Spleen (tissue), 11 donors: ENCODE data around the gene ITPA. TPM values are rescaled to one million over a fixed set of nuclear protein-coding genes. Genes with fewer than 3 reads are reported as not detected.

ENCODE experiments used
- DNase-seq: peaks from one replicate; pipeline ENCODE4 v3.0.0-alpha.2; 2020
- H3K27ac ChIP-seq, 8 donors: fragments of 200-600 bp; sonication (generic) in 7 of 8; 1 replicate in 4 of 8; 2 replicates in 4 of 8; pipeline versions ENCODE4 v1.5.0 to v1.8.0; 2016 to 2021; ENCODE audit warnings: inconsistent platforms in 4 of 8, mild to moderate bottlenecking in 4 of 8, moderate library complexity in 1 of 8
- H3K27me3 ChIP-seq, 7 donors: fragments of 200-600 bp; sonication (generic) in 6 of 7; replicated peaks in 1 of 7; 1 replicate in 4 of 7; 2 replicates in 3 of 7; pipeline versions ENCODE4 v1.5.0 to v1.8.0; 2016 to 2021; ENCODE audit warnings: inconsistent platforms in 3 of 7, mild to moderate bottlenecking in 1 of 7
- H3K36me3 ChIP-seq, 6 donors: fragments of 200-600 bp; sonication (generic) in 5 of 6; 1 replicate in 4 of 6; 2 replicates in 2 of 6; pipeline versions ENCODE4 v1.5.0 to v1.8.0; 2016 to 2021; ENCODE audit warnings: inconsistent platforms in 2 of 6
- H3K4me1 ChIP-seq, 6 donors: fragments of 200-600 bp; sonication (generic) in 5 of 6; 1 replicate in 3 of 6; 2 replicates in 3 of 6; pipeline versions ENCODE4 v1.5.0 to v1.8.0; 2016 to 2021; ENCODE audit warnings: inconsistent platforms in 3 of 6
- H3K4me3 ChIP-seq, 8 donors: fragments of 200-600 bp; sonication (generic) in 7 of 8; 1 replicate in 4 of 8; 2 replicates in 4 of 8; pipeline versions ENCODE4 v1.5.0 to v1.8.0; 2016 to 2021; ENCODE audit warnings: inconsistent platforms in 4 of 8, mild to moderate bottlenecking in 4 of 8, moderate library complexity in 2 of 8
- H3K9me3 ChIP-seq, 8 donors: fragments of 200-600 bp; sonication (generic) in 7 of 8; 1 replicate in 4 of 8; 2 replicates in 4 of 8; pipeline versions ENCODE4 v1.5.0 to v1.8.0; 2016 to 2021; ENCODE audit warnings: inconsistent platforms in 4 of 8
- POLR2A ChIP-seq, 3 donors: fragments of 450-650 bp; IDR thresholded peaks; one replicate each; pipeline ENCODE4 v1.5.1; 2017; ENCODE audit warnings: antibody characterized with exemption in 3 of 3, mild to moderate bottlenecking in 1 of 3
- POLR2AphosphoS5 ChIP-seq, 3 donors: sonication (generic); formaldehyde crosslinking; IDR thresholded peaks; one replicate each; pipeline ENCODE4 v1.5.1; 2017; ENCODE audit warnings: antibody characterized with exemption in 3 of 3
- WGBS, 5 donors: extraction: QIAGEN DNeasy Blood & Tissue Kit in 3 of 5; methylation state at CpG; one replicate each; pipeline versions ENCODE4 v1.1.5 to v1.1.7; 2013 to 2018; 5-methylcytosine and 5-hydroxymethylcytosine counted together
- intact Hi-C: fragments of 100-400 bp; cut with DNase I; formaldehyde crosslinking; loops from one replicate; pipeline ENCODE4 v1.15.0; 2023; ENCODE audit warnings: low total_unique reads
- polyA plus RNA-seq, 3 donors: library from polyadenylated mRNA; stranded (reverse); fragments of 200-250 nt; gene quantifications; one replicate each; pipeline ENCODE4 v1.2.1, GENCODE V29; 2013
- total RNA-seq, 7 donors: library from RNA; depleted of rRNA in 3 of 7; stranded (reverse); fragments of >200 nt in 3 of 7; fragmentation: NEBNext Ultra II Directional in 4 of 7; extraction: Animal tissue kit (Norgen Biotek cat#: 25700) in 4 of 7; gene quantifications; one replicate each; pipeline versions ENCODE4 v1.1.0 to v1.2.1, GENCODE V29; 2016 to 2021
- TF ChIP-seq, protein P1 (sequence below), 11 experiments: fragments of 200-600 bp in 7 of 11; fragments of 450-650 bp in 4 of 11; sonication (generic) in 4 of 11; IDR thresholded peaks in 8 of 11; conservative IDR thresholded peaks in 3 of 11; 1 replicate in 7 of 11; 2 replicates in 4 of 11; pipeline versions ENCODE4 v1.4.0 to v1.8.0; 2016 to 2021; ENCODE audit warnings: antibody characterized with exemption in 11 of 11, inconsistent platforms in 4 of 11, mild to moderate bottlenecking in 1 of 11
- donor health status: healthy with polysubstance abuse.
- donor health status: DM: no; HTN: no; CAD: no; lungs with moderate emphysema.
- donor health status: DM: no; HTN: no; CAD: no.
- donor health status: Bipolar disorder and iron deficiency.
- donor health status: healthy.
- donor health status: DM: no; HTN: no; CAD: no.
- donor health status: DM: yes; HTN: yes; CAD: no.

ITPA gene
- total and polyA plus RNA-seq, 10 donors, result 26.1 to 173 (median 43.9) TPM

DNA sequence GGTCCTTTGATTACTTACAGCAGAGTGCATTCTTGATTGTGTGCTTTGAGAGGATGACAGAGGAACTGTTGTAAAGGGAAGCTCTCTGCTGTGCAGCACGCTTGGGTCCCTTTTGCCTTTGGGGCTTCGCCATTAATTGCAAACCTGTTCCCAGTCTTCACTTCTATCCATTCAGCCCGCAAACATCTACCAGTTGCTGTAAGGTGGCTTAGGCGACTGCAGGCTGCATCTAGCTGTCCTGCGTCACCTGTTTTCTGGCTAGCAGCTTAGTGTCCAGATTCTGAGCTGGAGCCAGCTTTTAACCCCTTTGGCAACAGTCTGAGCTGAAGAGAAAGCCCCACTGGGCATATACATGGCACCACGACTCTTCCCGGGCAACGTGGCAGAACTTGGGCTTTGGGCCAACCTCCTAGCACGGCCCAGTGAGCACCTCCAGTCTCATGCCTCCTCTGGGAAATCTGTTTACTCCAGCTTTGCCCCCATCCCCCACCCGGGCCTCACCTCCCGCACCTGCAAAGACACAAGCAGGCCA, 47.2 kb upstream of the ITPA start:
- no peak for DNase-seq
- Histone ChIP-seq H3K36me3 (no peaks in the 10 kb centered on the region), H3K4me3 (no peak overlapping the region), H3K27ac (no peak overlapping the region), H3K9me3 (no peaks in the 10 kb centered on the region), H3K4me1 (peaks cover 18 to 44% (median 33%) of the 10 kb centered on the region in 6 donors), H3K27me3 (peaks cover 0 to 28% (median 11%) of the 10 kb centered on the region in 7 donors)
- TF ChIP-seq POLR2AphosphoS5 (IDR thresholded peaks at IDR 0.05) (no peak), POLR2A (IDR thresholded peaks at IDR 0.05) (no peak)
- TF ChIP-seq, protein P1, sequence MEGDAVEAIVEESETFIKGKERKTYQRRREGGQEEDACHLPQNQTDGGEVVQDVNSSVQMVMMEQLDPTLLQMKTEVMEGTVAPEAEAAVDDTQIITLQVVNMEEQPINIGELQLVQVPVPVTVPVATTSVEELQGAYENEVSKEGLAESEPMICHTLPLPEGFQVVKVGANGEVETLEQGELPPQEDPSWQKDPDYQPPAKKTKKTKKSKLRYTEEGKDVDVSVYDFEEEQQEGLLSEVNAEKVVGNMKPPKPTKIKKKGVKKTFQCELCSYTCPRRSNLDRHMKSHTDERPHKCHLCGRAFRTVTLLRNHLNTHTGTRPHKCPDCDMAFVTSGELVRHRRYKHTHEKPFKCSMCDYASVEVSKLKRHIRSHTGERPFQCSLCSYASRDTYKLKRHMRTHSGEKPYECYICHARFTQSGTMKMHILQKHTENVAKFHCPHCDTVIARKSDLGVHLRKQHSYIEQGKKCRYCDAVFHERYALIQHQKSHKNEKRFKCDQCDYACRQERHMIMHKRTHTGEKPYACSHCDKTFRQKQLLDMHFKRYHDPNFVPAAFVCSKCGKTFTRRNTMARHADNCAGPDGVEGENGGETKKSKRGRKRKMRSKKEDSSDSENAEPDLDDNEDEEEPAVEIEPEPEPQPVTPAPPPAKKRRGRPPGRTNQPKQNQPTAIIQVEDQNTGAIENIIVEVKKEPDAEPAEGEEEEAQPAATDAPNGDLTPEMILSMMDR (IDR thresholded peaks at IDR 0.05 in 8 of 11, conservative IDR thresholded peaks at IDR 0.05 in 3 of 11), result no peak
- 65 to 82% (median 69%) methylated on average over 11 of the region's 11 CpGs for WGBS, 5 donors
- intact Hi-C loops, result no loop called here

DNA sequence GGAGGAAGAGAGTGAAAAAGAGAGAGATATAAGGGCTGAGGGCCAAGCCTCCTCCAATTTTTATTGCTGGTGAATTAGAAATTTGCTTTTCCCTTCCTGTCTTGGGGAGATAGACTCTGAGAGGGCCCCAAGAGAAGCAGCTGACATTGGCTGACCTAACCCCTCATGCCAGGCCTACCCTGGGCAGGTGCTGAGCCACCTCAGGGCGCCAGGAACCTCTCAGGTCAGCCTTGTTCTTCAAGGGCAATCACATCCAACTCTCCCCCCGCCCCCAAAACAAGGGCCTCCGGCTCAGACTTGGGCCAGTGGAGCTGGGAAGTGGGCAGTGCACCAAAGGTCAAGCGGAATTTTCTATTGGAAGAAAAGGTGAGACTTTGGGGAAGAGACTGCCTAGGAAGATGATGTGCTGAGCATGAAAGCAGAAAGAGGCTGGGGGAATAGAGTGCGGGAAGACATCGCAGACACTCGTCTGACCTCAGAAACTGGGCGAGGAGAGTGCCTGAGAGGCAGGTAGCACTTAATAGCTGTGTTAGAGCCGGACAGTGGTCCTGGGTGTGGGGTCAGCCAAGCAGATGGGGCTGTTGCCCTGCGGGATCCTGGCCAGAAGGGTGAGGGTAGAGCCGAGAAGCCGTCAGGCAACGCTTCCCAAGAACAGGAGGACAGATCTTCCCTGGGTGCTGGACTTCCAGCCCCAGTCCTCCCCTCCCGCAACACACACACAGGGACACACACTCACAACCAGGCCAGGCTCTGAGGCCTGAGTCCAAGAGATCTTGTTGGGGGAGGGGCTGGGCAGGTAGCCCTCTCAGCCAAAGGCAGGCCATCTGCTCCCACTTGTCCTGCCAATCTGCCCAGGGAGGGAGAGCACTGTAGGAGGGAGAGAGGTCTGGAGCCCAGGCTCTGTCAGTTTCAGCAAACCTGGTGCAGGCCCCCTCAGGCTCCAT, 45.9 kb upstream of the ITPA start:
- no peaks in the 10 kb centered on the region for H3K36me3 ChIP-seq
- intact Hi-C loops, result no loop called here
- H3K4me3 ChIP-seq, result no peak overlapping the region
- H3K4me1 ChIP-seq, result peaks cover 6 to 41% (median 24%) of the 10 kb centered on the region in 6 donors
- TF ChIP-seq POLR2A (IDR thresholded peaks at IDR 0.05), result no peak
- TF ChIP-seq, protein P1 (IDR thresholded peaks at IDR 0.05 in 8 of 11, conservative IDR thresholded peaks at IDR 0.05 in 3 of 11), result no peak
- TF ChIP-seq POLR2AphosphoS5 (IDR thresholded peaks at IDR 0.05), result no peak
- no peak for DNase-seq
- H3K9me3 ChIP-seq, result no peaks in the 10 kb centered on the region
- peaks cover 0 to 41% (median 24%) of the 10 kb centered on the region in 7 donors for H3K27me3 ChIP-seq
- H3K27ac ChIP-seq, result no peak overlapping the region
- WGBS, 5 donors, result 89 to 94% (median 92%) methylated on average over 13 to 14 of the region's 14 CpGs

DNA sequence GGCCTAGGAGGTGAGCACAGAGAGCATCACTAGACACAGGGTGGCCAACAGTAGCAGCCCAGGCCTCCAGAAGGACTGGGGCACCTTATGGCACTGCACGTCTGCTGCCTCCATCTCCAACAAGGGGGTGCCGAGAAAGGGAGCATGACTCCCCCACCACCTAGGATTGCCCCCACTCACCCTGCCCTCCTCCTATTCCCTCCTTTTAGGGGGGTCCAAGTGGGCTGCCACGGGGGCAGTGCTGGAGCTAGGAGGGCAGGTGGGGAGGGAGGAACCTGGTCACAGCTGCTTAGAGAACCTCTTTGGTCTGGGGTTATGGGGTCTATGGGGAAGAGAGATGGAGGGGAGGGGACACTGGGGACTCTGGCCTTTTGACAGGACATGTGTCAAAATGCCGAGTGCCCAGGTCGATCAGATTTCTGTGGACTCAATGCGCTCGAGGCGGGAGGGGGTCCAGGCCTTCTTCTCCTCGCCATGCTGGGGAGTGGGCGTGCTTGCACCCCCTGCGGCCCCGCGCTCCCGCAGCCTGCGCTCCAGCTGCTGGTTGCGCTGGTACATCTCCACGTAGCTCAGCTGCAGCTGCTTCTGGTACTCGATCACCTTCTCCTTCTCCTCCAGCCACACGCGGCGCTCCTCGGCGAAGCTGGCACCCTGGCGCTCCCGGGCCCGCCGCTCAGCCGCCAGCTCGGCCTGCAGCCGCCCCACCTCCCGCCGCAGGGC, 45.1 kb upstream of the ITPA start:
- peaks cover 0 to 35% (median 17%) of the 10 kb centered on the region in 6 donors for H3K4me1 ChIP-seq
- H3K4me3 ChIP-seq, result peak overlapping the region in 2 of 8 donors; percentile 0 to 5
- intact Hi-C loops, result no loop called here
- H3K27me3 ChIP-seq, result peaks cover 0 to 49% (median 24%) of the 10 kb centered on the region in 7 donors
- WGBS, 5 donors, result 79 to 92% (median 86%) methylated on average over 28 to 32 of the region's 32 CpGs
- no peak for DNase-seq
- TF ChIP-seq, protein P1 (IDR thresholded peaks at IDR 0.05 in 8 of 11, conservative IDR thresholded peaks at IDR 0.05 in 3 of 11), result no peak
- TF ChIP-seq POLR2A (IDR thresholded peaks at IDR 0.05) (no peak), POLR2AphosphoS5 (IDR thresholded peaks at IDR 0.05) (no peak)
- H3K27ac ChIP-seq, result no peak overlapping the region
- H3K9me3 ChIP-seq, result no peaks in the 10 kb centered on the region
- H3K36me3 ChIP-seq, result no peaks in the 10 kb centered on the region
